OCI-LY7 (cell line): Measurements from ENCODE around the gene MEOX2. TPM values are rescaled to one million over a fixed set of nuclear protein-coding genes. Genes with fewer than 3 reads are reported as not detected.

ENCODE experiments used
- BruUV-seq: library from RNA; stranded (reverse); fragments of 400-500 nt; replicated peaks from 2 replicates; lab custom pipeline; 2021; lab: Mats Ljungman, UMichigan
- CTCF ChIA-PET: fragments of 300-600 bp; sonication (Branson Sonifier 250); formaldehyde crosslinking; loops from one replicate; lab custom pipeline; 2022; ENCODE audit warnings: antibody characterized with exemption; ENCODE audit not compliant: unreplicated experiment; lab: Charles Lee
- POLR2A ChIA-PET: fragments of 300-600 bp; sonication (Branson Sonifier 250); formaldehyde crosslinking; loops from one replicate; lab custom pipeline; 2022; ENCODE audit warnings: antibody characterized with exemption; lab: Charles Lee
- DNase-seq: peaks from one replicate; pipeline ENCODE4 v3.0.0-alpha.2; 2015; ENCODE audit warnings: low spot score
- H2AFZ ChIP-seq: fragments of 200-600 bp; sonication (generic), shearing (Covaris generic); 2 replicates; pipeline ENCODE4 v1.6.1; 2014; ENCODE audit warnings: mild to moderate bottlenecking, antibody characterized with exemption, low read length, moderate library complexity
- H3K27ac ChIP-seq: fragments of 200-600 bp; sonication (generic); 2 replicates; pipeline ENCODE4 v1.5.1; 2014; ENCODE audit warnings: mixed run types, low read depth, mild to moderate bottlenecking, moderate library complexity, low read length, inconsistent platforms; ENCODE audit not compliant: poor library complexity, severe bottlenecking
- H3K36me3 ChIP-seq: fragments of 200-600 bp; sonication (generic); 2 replicates; pipeline ENCODE4 v1.6.1; 2014; ENCODE audit warnings: mild to moderate bottlenecking, antibody characterized with exemption, low read length, moderate library complexity, mixed read lengths; ENCODE audit not compliant: insufficient read depth
- H3K4me1 ChIP-seq: fragments of 200-600 bp; sonication (generic); 2 replicates; pipeline ENCODE4 v1.5.1; 2014; ENCODE audit warnings: mild to moderate bottlenecking, low read length; ENCODE audit not compliant: insufficient read depth, poor library complexity, severe bottlenecking
- H3K4me2 ChIP-seq: fragments of 200-600 bp; sonication (generic); 2 replicates; pipeline ENCODE4 v1.6.1; 2014; ENCODE audit warnings: mild to moderate bottlenecking, low read length
- H3K4me3 ChIP-seq: fragments of 200-600 bp; sonication (generic); 2 replicates; pipeline ENCODE4 v1.5.1; 2014; ENCODE audit warnings: mild to moderate bottlenecking, low read depth, low read length; ENCODE audit not compliant: poor library complexity, severe bottlenecking
- H3K79me2 ChIP-seq: fragments of 200-600 bp; sonication (generic); 2 replicates; pipeline ENCODE4 v1.6.1; 2016; ENCODE audit warnings: low read depth, mild to moderate bottlenecking, low read length, moderate library complexity, mixed read lengths; ENCODE audit not compliant: insufficient read depth
- H3K9me2 ChIP-seq: fragments of 200-600 bp; sonication (generic); 2 replicates; pipeline ENCODE4 v1.6.1; 2016; ENCODE audit warnings: mild to moderate bottlenecking, low read length, mixed read lengths; ENCODE audit not compliant: insufficient read depth
- H3K9me3 ChIP-seq: fragments of 200-600 bp; sonication (generic); 2 replicates; pipeline ENCODE4 v1.6.1; 2014; ENCODE audit warnings: mild to moderate bottlenecking, mixed run types, low read length, mixed read lengths
- H4K20me1 ChIP-seq: fragments of 200-600 bp; sonication (generic); 2 replicates; pipeline ENCODE4 v1.6.1; 2014; ENCODE audit warnings: mild to moderate bottlenecking, antibody characterized with exemption, low read length, moderate library complexity, mixed read lengths; ENCODE audit not compliant: insufficient read depth
- CTCF ChIP-seq: fragments of 200-600 bp; sonication (generic); conservative IDR thresholded peaks from 2 replicates; pipeline ENCODE4 v1.5.1; 2014; ENCODE audit warnings: mild to moderate bottlenecking, antibody characterized with exemption, low read length, moderate library complexity, mixed read lengths
- EZH2phosphoT487 ChIP-seq: fragments of 200-600 bp; sonication (generic); IDR thresholded peaks from 2 replicates; pipeline ENCODE4 v1.6.1; 2018; ENCODE audit warnings: low read depth, borderline replicate concordance, mild to moderate bottlenecking, mixed run types, antibody characterized with exemption, low read length, moderate library complexity, mixed read lengths
- intact Hi-C: fragments of 100-400 bp; cut with micrococcal nuclease; formaldehyde crosslinking; loops from one replicate; pipeline ENCODE4 v1.10.0; 2022; ENCODE audit not compliant: unreplicated experiment
- total RNA-seq, 2 experiments: library from RNA; depleted of rRNA in 1 of 2; stranded (reverse); fragments of >200 nt in 1 of 2; shearing (Covaris generic) in 1 of 2; gene quantifications; 2 replicates each; pipeline ENCODE4 v1.2.3, GENCODE V29; 2014 to 2022

Gene MEOX2
- total RNA-seq, 2 experiments from 2014 or later = not detected

- POLR2A ChIA-PET = no interaction called here
- Histone ChIP-seq H2AFZ (no peak overlapping the region), H3K79me2 (no peaks in the 10 kb centered on the region), H3K36me3 (no peaks in the 10 kb centered on the region), H3K4me1 (no peaks in the 10 kb centered on the region), H3K27ac (no peak overlapping the region), H3K9me2 (no peaks in the 10 kb centered on the region), H3K4me3 (no peak overlapping the region), H3K4me2 (no peak overlapping the region), H3K9me3 (no peaks in the 10 kb centered on the region), H4K20me1 (no peaks in the 10 kb centered on the region)
- CTCF ChIA-PET = no interaction called here
- intact Hi-C loops = no loop called here
- no peak for DNase-seq
- BruUV-seq = no TSS peak
- TF ChIP-seq CTCF (no peak), EZH2phosphoT487 (no peak)
These were observed 857 bp downstream of the MEOX2 start for GRCh38 chr7:15685358-15686294.

- POLR2A ChIA-PET = no interaction called here
These were observed 1.6 kb downstream of the MEOX2 start for GRCh38 chr7:15684871-15685270.

More at GRCh38 chr7:15684871-15685270, 1.6 kb downstream of the MEOX2 start:
- H3K36me3 ChIP-seq = no peaks in the 10 kb centered on the region
- H3K27ac ChIP-seq = no peak overlapping the region
- no TSS peak for BruUV-seq
- CTCF ChIA-PET = no interaction called here
- TF ChIP-seq CTCF = no peak
- no peaks in the 10 kb centered on the region for H3K9me3 ChIP-seq
- H2AFZ ChIP-seq = no peak overlapping the region
- no peaks in the 10 kb centered on the region for H3K79me2 ChIP-seq
- H3K4me2 ChIP-seq = no peak overlapping the region
- no peak for DNase-seq
- H3K4me3 ChIP-seq = no peak overlapping the region
- no peaks in the 10 kb centered on the region for H3K4me1 ChIP-seq
- no peaks in the 10 kb centered on the region for H3K9me2 ChIP-seq
- intact Hi-C loops = no loop called here
- no peaks in the 10 kb centered on the region for H4K20me1 ChIP-seq
